SIG-M5 treated with dmso at 0.1 percent for 504 hours (cell line): Measurements from ENCODE around the gene DNAH3.
"Not testable (repeated sequence)": the region's sequence is repeated elsewhere in the genome, so short reads cannot be mapped to it uniquely, and the experiment has no call there.

Experiments used
- DNase-seq: peaks from one replicate; lab custom pipeline; 2025; ENCODE audit not compliant: unreplicated experiment; lab: John Stamatoyannopoulos, UW

Gene DNAH3

DNA sequence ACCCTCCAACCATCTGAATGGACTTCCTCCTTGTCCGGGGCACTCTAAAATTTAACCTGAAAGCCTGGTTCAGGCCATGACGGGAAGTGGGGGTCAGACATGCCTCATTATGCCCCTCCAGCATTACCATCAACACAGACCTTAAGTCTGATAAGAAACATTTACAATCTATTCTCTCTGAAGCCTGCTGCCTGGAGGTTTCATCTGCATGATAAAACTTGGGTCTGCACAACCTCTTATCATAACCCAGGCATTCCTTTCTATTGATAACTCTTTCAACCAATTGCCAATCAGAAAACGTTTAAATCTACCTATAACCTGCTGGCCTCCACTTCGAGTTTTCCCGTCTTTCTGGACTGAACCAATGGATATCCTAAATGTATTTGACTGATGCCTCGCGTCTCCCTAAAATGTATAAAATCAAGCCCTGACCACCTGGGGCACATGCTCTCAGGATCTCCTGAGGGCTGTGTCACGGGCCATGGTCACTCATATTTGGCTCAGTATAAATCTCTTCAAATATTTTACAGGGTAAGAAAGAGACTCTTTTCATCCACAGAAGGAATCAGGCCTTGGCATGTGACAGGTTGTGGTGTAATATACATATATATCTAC lies 204.5 kb downstream of the DNAH3 start:
- DNase-seq, result no peak

DNA sequence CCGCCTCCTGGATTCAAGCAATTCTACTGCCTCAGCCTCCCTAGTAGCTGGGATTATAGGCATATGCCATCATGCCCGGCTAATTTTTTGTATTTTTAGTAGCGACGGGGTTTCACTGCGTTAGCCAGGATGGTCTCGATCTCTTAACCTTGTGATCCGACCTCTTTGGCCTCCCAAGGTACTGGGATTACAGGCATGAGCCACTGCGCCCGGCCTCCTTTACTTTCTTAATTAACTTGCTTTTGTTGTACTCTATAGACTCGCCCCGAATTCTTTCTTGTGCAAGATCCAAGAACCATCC lies 205.1 kb downstream of the DNAH3 start:
- DNase-seq, result not testable (repeated sequence)

DNA sequence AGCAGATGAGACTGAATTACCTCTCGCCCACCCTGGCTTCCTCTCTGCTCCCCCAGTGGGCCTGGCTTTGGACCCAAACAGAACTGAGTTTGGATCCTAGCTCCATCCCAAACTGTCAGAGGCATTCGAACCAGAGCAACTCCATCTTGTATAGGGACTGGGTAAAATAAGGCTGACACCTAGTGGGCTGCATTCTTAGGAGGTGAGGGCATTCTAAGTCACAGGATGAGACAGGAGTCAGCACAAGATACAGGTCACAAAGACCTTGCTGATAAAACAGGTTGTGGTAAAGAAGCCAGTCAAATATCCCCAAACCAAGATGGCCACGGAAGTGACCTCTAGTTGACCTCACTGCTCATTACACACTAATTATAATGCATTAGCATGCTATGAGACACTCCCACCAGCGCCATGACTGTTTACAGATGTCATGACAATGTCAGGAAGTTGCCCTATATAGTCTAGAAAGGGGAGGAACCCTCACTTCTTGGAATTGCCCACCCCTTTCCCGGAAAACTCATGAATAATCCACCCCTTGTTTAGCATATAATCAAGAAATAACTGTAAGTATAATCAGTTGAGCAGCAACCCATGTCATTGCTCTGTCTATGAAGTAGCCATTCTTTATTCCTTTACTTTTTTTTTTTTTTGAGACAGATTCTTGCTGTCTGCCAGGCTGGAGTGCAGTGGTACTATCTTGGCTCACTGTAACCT lies 205.6 kb downstream of the DNAH3 start:
- DNase-seq, result no peak

DNA sequence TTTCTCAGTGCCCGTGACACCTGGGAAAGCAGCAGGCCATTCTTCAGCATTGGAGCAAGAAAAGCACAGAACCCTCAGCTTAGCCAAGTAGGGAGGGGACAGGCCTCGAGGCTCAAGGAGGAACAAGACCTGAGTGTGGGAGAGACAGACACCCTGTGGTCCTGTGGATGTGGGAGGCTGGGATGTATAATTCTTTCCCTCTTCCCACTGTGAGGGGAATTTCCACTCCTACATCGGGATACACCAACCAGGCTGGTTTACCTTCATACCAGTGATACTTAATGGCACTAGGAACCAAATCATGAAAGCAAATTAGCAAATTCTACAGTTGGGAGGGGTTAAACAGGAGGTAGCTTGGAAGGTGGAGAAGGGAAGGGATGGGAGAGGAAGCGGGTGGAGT lies 208.4 kb downstream of the DNAH3 start:
- no peak for DNase-seq

- no peak for DNase-seq
Measured at GRCh38 chr16:20941636-20941926, 209.1 kb downstream of the DNAH3 start.

DNA sequence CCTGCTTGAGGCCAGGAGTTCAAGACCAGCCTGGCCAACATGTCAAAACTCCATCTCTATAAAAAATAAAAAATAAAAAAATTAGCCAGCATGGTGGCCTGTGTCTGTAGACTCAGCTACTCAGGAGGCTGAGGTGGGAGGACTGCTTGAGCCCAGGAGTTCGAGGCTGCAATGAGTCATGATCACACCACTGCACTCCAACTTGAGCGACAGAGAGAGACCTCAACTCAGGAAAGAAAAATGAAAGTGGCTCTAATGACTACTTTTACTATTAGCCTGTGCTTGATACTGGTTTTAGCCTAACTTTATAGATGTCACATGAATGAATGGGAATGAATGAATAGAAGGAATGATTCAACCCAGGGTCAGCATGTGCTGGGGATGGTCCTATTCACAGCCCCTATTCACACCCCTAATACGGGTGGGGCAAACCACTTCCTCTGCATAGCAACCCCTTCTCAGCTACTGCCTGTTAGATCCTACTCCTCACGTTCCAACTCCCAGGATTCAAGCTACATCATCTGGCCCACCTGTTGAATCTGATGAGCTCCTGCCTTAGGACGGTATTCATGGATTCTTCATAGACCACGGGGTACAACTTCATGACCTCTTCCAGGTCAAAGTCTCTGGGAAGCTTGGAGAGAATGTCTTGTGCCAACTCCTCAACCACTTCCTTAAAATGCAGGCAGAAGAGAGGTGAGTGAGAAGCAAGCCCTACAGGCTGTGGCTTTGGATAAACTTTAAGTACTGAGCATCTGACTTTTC lies 209.6 kb downstream of the DNAH3 start:
- no peak for DNase-seq

GRCh38 chr16:20939611-20940010 lies 211.0 kb downstream of the DNAH3 start:
- DNase-seq, result no peak

- no peak for DNase-seq
Measured at GRCh38 chr16:20938426-20938825, 212.2 kb downstream of the DNAH3 start.

DNA sequence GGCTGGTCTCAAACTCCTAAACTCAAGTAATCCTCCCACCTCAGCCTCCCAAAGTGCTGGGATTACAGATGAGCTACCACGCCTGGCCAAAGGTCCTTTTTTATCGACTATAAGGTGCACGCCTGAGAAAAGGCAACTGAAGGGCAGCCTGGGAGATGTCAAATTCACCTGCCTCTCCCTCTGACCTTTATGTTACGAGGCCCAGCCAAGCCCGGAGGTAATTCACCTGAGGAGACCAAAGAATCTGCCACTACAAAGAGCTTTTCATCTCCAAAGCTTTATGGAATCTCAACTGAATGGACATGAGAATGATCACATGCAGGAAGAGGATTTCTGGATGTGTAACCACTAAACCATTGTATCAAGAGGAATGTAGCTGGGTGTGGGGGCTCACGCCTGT lies 212.9 kb downstream of the DNAH3 start:
- DNase-seq, result no peak

- DNase-seq, result no peak
Measured at GRCh38 chr16:20933589-20933988, 217.1 kb downstream of the DNAH3 start.

DNA sequence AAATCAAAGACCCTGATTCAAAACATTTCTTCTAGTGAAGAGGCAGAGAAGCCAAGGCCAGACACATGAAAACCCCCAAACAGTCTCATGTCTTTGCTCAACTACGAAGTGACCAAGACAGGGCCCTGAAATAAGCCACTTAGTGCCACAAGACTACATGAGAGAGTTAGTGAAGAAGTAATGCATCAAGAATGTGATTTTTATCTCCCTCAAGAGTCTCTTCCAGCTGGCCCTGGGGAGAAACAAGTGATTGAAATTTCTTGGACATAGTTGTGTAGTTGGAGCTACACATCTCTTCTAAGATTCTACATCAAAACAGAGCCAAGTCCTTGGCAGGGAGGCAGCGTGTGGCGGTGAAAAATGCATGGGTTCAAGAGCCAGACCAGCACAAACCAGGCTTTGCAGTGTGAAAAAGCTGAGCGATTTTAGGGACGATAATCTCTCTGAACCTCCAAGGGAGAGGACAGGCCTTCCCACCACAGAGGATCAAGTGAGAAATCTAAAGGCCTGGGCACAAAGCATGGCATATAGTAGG lies 219.5 kb downstream of the DNAH3 start:
- DNase-seq, result no peak

- no peak for DNase-seq
Measured at GRCh38 chr16:20930365-20930690, 220.3 kb downstream of the DNAH3 start.

- not testable (repeated sequence) for DNase-seq
Measured at GRCh38 chr16:20929676-20930364, 220.8 kb downstream of the DNAH3 start.

GRCh38 chr16:20928774-20929411 lies 221.8 kb downstream of the DNAH3 start:
- no peak for DNase-seq

- DNase-seq, result no peak
Measured at GRCh38 chr16:20925751-20926150, 224.9 kb downstream of the DNAH3 start.

DNA sequence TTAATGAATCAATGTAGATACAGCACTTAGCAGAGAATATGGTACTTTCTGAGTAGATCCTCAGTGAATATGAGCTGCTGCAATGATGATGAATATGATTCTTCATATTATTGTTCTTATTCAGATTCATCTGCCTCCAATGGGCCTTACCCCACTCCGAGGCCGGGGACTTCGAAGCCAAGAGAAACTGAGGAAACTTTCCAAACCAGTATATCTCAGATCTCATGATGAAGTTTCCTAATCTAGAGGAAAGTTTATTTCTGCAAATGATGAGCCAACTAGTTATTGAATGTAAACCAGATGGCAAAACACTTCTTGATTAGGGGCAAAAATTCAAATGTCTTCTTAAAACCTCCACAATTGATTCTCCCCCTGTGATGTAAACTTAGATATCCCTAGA lies 226.8 kb downstream of the DNAH3 start:
- DNase-seq, result no peak

- no peak for DNase-seq
Measured at GRCh38 chr16:20920799-20921198, 229.8 kb downstream of the DNAH3 start.

DNA sequence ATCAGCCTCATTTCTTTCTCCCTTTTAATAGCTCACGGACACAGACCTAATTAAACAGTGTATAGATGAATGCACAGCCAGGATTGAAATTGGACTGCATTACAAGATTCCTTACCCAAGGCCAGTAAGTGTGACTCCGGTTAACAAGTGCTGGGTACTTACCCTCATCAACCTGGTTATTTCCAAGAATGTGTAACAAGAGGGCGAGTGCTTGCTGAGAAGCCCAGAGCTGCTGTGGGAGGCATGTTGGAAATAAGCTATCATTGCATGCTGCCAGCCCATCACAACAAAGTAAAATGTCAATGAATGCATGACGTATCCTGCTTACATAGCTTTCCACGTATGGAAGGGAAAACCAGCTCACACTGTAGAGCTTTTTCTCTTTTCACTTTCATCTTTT lies 230.6 kb downstream of the DNAH3 start:
- DNase-seq, result no peak

- no peak for DNase-seq
Measured at GRCh38 chr16:20918486-20919239, 232.0 kb downstream of the DNAH3 start.

DNA sequence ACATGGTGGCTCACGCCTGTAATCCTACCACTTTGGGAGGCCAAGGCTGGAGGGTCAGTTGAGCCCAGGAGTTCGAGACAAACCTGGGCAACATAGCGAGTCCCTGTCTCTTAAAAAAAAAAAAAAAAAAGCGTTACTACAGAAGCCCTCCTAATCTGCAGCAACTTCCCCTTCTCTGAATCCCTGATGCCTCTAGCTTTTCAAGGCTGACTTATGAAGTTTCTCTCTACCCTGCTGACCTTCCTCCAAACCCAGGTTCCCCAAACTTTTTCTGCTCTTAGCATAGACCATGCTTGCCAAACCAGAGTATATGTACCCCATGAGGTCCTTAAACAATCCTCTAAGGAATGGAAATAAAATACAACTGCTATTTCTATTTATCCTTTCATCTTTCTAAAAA lies 233.7 kb downstream of the DNAH3 start:
- peak; percentile 48 for DNase-seq

- no peak for DNase-seq
Measured at GRCh38 chr16:20916289-20916688, 234.4 kb downstream of the DNAH3 start.
